GM23338 (cell line): ENCODE data around the gene NCOA7.

Experiments used
- CREB1 ChIP-seq: fragments of 250-450 bp; sonication (Bioruptor Pico); IDR thresholded peaks from 2 replicates; pipeline ENCODE4 v1.5.0; 2020; ENCODE audit warnings: low read depth, mild to moderate bottlenecking, moderate library complexity
- EZH2 ChIP-seq: fragments of 200-600 bp; sonication (generic); IDR thresholded peaks from one replicate; pipeline ENCODE4 v1.8.0; 2017; ENCODE audit warnings: antibody characterized with exemption, mild to moderate bottlenecking, low read depth; ENCODE audit not compliant: unreplicated experiment
- EZH2phosphoT487 ChIP-seq: fragments of 200-600 bp; sonication (generic); IDR thresholded peaks from one replicate; pipeline ENCODE4 v1.8.1; 2018; ENCODE audit warnings: antibody characterized with exemption; ENCODE audit not compliant: unreplicated experiment
- JUNB ChIP-seq: IDR thresholded peaks from one replicate; pipeline ENCODE4 v1.6.1; 2016; ENCODE audit warnings: antibody characterized with exemption; ENCODE audit not compliant: unreplicated experiment
- NANOG ChIP-seq: IDR thresholded peaks from 2 replicates; pipeline ENCODE4 v1.6.1; 2016; ENCODE audit warnings: antibody characterized with exemption, borderline replicate concordance
- POLR2AphosphoS5 ChIP-seq: IDR thresholded peaks from 2 replicates; pipeline ENCODE4 v1.6.1; 2016; ENCODE audit warnings: antibody characterized with exemption, low read depth
- STAT1 ChIP-seq: IDR thresholded peaks from one replicate; pipeline ENCODE4 v1.6.1; 2016; ENCODE audit warnings: antibody characterized with exemption; ENCODE audit not compliant: unreplicated experiment
- ZNF114 ChIP-seq: fragments of 250-450 bp; sonication (Bioruptor Pico); IDR thresholded peaks from 2 replicates; pipeline ENCODE4 v1.5.0; 2020; ENCODE audit warnings: mild to moderate bottlenecking, moderate library complexity
- ZNF331 ChIP-seq: fragments of 250-450 bp; sonication (Bioruptor Pico); IDR thresholded peaks from 2 replicates; pipeline ENCODE4 v1.5.0; 2020; ENCODE audit warnings: low read depth, mild to moderate bottlenecking, moderate library complexity
- TF ChIP-seq, protein P1 (sequence below), 2 experiments: fragments of 200-600 bp in 1 of 2; sonication (generic) in 1 of 2; conservative IDR thresholded peaks; 2 replicates each; pipeline versions ENCODE4 v1.5.1 to v1.6.1; 2016 to 2017; ENCODE audit warnings: antibody characterized with exemption in 2 of 2, low read depth in 2 of 2, mild to moderate bottlenecking in 2 of 2, moderate library complexity in 1 of 2
- TF ChIP-seq, protein P2 (sequence below): IDR thresholded peaks from one replicate; pipeline ENCODE4 v1.6.1; 2018; ENCODE audit warnings: antibody characterized with exemption; ENCODE audit not compliant: unreplicated experiment
- TF ChIP-seq, protein P3 (sequence below): IDR thresholded peaks from 2 replicates; pipeline ENCODE4 v1.6.1; 2016; ENCODE audit warnings: antibody characterized with exemption
- TF ChIP-seq, protein P4 (sequence below): fragments of 250-450 bp; sonication (Bioruptor Pico); IDR thresholded peaks from 2 replicates; pipeline ENCODE4 v1.5.0; 2020; ENCODE audit warnings: mild to moderate bottlenecking, moderate library complexity

DNA sequence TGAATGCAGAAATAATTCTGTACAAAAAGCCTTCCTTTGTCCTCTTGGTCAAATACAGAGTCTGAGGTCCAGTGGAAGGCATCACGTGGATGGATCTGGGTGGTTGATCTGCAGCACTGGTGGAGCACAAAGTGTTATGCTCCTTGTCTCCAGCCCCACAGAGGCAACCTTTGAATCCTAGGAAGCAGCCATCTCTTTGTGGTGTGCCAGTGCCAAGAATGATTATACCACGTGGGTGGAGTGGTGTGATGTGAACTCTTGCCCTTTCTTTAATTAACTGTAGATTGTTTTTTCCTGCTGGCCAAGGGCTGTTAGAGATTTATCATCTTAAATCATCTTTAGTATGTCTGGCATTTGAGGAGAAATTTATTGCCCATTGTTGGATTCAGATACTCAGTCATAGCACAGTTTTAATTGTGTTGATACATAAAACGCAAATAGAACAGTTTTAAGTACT lies 31.1 kb downstream of the NCOA7 start:
- TF ChIP-seq, protein P1, sequence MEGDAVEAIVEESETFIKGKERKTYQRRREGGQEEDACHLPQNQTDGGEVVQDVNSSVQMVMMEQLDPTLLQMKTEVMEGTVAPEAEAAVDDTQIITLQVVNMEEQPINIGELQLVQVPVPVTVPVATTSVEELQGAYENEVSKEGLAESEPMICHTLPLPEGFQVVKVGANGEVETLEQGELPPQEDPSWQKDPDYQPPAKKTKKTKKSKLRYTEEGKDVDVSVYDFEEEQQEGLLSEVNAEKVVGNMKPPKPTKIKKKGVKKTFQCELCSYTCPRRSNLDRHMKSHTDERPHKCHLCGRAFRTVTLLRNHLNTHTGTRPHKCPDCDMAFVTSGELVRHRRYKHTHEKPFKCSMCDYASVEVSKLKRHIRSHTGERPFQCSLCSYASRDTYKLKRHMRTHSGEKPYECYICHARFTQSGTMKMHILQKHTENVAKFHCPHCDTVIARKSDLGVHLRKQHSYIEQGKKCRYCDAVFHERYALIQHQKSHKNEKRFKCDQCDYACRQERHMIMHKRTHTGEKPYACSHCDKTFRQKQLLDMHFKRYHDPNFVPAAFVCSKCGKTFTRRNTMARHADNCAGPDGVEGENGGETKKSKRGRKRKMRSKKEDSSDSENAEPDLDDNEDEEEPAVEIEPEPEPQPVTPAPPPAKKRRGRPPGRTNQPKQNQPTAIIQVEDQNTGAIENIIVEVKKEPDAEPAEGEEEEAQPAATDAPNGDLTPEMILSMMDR (conservative IDR thresholded peaks at IDR 0.05; ENCODE audit: low read depth in 2 of 2), result no peak
- TF ChIP-seq EZH2 (no peak), CREB1 (CRISPR knock-in tag) (no peak), POLR2AphosphoS5 (no peak), JUNB (no peak), EZH2phosphoT487 (no peak), ZNF331 (CRISPR knock-in tag) (no peak), ZNF114 (CRISPR knock-in tag) (no peak), STAT1 (no peak), NANOG (no peak)
- TF ChIP-seq, protein P2, sequence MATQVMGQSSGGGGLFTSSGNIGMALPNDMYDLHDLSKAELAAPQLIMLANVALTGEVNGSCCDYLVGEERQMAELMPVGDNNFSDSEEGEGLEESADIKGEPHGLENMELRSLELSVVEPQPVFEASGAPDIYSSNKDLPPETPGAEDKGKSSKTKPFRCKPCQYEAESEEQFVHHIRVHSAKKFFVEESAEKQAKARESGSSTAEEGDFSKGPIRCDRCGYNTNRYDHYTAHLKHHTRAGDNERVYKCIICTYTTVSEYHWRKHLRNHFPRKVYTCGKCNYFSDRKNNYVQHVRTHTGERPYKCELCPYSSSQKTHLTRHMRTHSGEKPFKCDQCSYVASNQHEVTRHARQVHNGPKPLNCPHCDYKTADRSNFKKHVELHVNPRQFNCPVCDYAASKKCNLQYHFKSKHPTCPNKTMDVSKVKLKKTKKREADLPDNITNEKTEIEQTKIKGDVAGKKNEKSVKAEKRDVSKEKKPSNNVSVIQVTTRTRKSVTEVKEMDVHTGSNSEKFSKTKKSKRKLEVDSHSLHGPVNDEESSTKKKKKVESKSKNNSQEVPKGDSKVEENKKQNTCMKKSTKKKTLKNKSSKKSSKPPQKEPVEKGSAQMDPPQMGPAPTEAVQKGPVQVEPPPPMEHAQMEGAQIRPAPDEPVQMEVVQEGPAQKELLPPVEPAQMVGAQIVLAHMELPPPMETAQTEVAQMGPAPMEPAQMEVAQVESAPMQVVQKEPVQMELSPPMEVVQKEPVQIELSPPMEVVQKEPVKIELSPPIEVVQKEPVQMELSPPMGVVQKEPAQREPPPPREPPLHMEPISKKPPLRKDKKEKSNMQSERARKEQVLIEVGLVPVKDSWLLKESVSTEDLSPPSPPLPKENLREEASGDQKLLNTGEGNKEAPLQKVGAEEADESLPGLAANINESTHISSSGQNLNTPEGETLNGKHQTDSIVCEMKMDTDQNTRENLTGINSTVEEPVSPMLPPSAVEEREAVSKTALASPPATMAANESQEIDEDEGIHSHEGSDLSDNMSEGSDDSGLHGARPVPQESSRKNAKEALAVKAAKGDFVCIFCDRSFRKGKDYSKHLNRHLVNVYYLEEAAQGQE, result no peak
- TF ChIP-seq, protein P3, sequence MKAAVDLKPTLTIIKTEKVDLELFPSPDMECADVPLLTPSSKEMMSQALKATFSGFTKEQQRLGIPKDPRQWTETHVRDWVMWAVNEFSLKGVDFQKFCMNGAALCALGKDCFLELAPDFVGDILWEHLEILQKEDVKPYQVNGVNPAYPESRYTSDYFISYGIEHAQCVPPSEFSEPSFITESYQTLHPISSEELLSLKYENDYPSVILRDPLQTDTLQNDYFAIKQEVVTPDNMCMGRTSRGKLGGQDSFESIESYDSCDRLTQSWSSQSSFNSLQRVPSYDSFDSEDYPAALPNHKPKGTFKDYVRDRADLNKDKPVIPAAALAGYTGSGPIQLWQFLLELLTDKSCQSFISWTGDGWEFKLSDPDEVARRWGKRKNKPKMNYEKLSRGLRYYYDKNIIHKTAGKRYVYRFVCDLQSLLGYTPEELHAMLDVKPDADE, result no peak
- TF ChIP-seq, protein P4, sequence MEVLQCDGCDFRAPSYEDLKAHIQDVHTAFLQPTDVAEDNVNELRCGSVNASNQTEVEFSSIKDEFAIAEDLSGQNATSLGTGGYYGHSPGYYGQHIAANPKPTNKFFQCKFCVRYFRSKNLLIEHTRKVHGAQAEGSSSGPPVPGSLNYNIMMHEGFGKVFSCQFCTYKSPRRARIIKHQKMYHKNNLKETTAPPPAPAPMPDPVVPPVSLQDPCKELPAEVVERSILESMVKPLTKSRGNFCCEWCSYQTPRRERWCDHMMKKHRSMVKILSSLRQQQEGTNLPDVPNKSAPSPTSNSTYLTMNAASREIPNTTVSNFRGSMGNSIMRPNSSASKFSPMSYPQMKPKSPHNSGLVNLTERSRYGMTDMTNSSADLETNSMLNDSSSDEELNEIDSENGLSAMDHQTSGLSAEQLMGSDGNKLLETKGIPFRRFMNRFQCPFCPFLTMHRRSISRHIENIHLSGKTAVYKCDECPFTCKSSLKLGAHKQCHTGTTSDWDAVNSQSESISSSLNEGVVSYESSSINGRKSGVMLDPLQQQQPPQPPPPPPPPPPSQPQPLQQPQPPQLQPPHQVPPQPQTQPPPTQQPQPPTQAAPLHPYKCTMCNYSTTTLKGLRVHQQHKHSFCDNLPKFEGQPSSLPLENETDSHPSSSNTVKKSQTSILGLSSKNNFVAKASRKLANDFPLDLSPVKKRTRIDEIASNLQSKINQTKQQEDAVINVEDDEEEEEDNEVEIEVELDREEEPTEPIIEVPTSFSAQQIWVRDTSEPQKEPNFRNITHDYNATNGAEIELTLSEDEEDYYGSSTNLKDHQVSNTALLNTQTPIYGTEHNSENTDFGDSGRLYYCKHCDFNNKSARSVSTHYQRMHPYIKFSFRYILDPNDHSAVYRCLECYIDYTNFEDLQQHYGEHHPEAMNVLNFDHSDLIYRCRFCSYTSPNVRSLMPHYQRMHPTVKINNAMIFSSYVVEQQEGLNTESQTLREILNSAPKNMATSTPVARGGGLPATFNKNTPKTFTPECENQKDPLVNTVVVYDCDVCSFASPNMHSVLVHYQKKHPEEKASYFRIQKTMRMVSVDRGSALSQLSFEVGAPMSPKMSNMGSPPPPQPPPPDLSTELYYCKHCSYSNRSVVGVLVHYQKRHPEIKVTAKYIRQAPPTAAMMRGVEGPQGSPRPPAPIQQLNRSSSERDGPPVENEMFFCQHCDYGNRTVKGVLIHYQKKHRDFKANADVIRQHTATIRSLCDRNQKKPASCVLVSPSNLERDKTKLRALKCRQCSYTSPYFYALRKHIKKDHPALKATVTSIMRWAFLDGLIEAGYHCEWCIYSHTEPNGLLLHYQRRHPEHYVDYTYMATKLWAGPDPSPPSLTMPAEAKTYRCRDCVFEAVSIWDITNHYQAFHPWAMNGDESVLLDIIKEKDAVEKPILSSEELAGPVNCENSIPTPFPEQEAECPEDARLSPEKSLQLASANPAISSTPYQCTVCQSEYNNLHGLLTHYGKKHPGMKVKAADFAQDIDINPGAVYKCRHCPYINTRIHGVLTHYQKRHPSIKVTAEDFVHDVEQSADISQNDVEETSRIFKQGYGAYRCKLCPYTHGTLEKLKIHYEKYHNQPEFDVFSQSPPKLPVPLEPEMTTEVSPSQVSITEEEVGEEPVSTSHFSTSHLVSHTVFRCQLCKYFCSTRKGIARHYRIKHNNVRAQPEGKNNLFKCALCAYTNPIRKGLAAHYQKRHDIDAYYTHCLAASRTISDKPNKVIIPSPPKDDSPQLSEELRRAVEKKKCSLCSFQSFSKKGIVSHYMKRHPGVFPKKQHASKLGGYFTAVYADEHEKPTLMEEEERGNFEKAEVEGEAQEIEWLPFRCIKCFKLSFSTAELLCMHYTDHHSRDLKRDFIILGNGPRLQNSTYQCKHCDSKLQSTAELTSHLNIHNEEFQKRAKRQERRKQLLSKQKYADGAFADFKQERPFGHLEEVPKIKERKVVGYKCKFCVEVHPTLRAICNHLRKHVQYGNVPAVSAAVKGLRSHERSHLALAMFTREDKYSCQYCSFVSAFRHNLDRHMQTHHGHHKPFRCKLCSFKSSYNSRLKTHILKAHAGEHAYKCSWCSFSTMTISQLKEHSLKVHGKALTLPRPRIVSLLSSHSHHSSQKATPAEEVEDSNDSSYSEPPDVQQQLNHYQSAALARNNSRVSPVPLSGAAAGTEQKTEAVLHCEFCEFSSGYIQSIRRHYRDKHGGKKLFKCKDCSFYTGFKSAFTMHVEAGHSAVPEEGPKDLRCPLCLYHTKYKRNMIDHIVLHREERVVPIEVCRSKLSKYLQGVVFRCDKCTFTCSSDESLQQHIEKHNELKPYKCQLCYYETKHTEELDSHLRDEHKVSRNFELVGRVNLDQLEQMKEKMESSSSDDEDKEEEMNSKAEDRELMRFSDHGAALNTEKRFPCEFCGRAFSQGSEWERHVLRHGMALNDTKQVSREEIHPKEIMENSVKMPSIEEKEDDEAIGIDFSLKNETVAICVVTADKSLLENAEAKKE (CRISPR knock-in tag), result no peak
